Activated CD8-positive, alpha-beta memory T cell treated with anti-CD3 and anti-CD28 coated beads, Interleukin-2, amount 50 U/mL, for 4 hours (primary cell): Measurements from ENCODE around the gene ITGB3.

Source experiments
- DNase-seq: peaks from one replicate; pipeline ENCODE4 v3.0.0-alpha.2; 2020

Gene ITGB3

GRCh38 chr17:47304186-47304585 is 50.6 kb downstream of the ITGB3 start:
- DNase-seq, result no peak

- DNase-seq, result no peak
These were observed 51.8 kb downstream of the ITGB3 start for GRCh38 chr17:47305302-47305923.

DNA sequence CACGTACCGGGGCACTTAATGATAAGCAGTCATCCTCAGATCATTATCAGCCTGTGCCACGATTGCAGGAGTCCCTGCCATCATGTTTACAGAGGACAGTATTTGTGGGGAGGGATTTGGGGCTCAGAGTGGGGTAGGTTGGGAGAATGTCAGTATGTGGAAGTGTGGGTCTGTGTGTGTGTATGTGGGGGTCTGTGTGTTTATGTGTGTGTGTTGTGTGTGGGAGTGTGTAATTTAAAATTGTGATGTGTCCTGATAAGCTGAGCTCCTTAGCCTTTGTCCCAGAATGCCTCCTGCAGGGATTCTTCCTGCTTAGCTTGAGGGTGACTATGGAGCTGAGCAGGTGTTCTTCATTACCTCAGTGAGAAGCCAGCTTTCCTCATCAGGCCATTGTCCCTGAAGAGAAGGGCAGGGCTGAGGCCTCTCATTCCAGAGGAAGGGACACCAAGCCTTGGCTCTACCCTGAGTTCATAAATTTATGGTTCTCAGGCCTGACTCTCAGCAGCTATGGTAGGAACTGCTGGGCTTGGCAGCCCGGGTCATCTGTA is 56.6 kb downstream of the ITGB3 start:
- no peak for DNase-seq

GRCh38 chr17:47311420-47311819 is 57.8 kb downstream of the ITGB3 start:
- no peak for DNase-seq

GRCh38 chr17:47315451-47316266 is 62.0 kb downstream of the ITGB3 start:
- no peak for DNase-seq

- DNase-seq, result no peak
These were observed 62.7 kb downstream of the ITGB3 start for GRCh38 chr17:47316311-47316710.

- DNase-seq, result no peak
These were observed 63.5 kb downstream of the ITGB3 start for GRCh38 chr17:47317119-47317518.

GRCh38 chr17:47318197-47318918 is 64.7 kb downstream of the ITGB3 start:
- no peak for DNase-seq

GRCh38 chr17:47320879-47321502 is 67.4 kb downstream of the ITGB3 start:
- no peak for DNase-seq

DNA sequence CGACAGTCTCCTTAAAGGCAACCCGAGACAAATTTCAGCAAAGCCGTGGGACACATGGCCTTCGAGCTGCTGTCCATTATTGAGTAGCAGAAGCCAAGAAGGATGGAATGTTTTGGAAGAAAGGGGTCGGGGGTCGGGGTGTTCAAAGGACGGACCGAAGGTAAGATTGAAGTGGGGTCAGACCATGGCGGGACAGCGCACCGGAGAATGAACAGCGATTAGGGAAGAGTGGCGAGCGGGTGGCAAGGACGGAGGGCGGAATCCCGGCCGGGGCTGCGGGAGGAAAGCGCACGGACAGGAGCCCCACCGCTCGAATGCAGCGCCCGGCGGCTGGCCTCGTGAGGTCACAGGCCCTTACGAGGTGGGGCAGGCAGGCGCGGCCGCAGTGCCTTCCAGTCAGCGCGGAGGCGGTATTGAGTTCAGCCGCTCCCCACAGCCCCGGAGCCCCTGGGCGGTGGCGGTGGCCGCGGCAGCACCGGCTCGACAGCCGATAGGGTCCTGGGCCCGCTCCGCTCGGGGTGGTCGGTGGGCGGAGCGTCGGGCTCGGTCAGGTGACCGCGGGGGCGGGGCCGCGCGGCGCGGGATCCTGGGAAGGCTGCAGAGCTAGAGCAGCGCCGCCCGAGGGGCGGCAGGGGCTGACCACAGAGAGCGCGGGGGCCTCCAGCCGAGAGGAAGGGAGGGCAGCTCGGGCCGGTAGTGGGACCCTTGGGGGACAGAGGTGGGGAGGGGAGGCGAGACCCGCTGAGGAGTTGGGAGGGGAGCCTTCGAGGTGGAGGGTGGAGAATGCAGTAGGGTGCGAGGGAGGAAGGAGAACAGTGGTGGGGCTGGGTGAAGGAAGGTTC is 70.0 kb downstream of the ITGB3 start, which contains the start of gene EFCAB13:
Gene EFCAB13 (plus strand): TSS at position 574 of the 842 bp plus-strand sequence. CDS start 4,399 bp downstream, outside the sequence.
- peak; percentile 79 for DNase-seq

DNA sequence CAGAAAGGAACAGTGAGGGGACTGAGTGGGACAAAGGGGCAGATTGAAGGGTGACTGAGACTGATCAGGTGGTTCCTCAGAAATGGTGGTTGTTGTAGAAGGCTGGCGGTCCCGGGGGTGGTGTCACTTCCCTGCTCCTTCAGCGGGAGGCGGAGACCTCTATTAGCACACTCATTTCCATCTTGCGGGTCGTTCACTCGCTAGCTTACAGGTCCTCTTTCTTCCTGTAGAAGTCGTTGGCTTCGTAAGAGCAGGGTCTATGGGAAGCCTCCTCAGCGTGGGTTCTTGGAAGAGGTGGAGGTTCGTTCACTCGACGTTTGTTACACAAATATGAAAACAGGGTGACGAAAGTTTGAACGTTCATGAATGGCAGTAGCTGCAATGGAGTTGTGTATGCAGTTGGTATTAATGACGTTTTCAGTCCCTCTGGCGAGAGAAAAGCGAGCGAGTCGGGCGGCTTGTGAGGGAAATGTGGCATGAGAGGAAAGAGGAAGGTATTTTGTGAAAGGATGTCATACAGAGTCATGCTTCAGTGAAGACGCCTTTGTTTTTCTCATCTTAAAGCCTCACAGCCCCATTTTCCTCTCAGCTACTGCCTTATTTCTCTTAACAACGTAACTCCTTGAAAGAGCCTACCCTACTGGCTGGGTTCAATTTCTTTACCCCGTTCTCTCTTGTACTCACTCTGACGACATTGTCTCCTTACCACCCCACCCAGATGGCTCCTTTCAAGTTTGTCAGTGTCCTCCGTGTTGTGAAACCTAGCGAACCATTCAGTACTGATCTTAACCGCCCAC is 70.8 kb downstream of the ITGB3 start:
- peak; percentile 33 for DNase-seq

- DNase-seq, result no peak
These were observed 71.5 kb downstream of the ITGB3 start for GRCh38 chr17:47325176-47325575.

DNA sequence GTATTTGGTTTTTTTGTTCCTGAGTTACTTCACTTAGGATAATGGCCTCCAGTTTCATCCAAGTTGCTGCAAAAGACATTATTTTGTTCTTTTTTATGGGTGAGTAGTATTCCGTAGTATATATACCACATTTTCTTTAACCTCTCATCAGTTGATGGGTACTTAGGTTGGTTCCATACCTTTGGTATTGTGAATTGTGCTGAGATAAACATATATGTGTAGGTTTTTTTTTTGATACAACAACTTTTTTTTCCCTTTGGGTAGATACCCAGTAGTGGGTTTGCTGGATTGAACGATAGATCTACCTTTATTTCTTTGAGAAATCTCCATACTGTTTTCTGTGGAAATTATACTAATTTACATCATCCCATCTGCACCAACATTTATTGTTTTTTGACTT is 76.9 kb downstream of the ITGB3 start:
- no peak for DNase-seq

- no peak for DNase-seq
These were observed 78.7 kb downstream of the ITGB3 start for GRCh38 chr17:47332287-47332686.

DNA sequence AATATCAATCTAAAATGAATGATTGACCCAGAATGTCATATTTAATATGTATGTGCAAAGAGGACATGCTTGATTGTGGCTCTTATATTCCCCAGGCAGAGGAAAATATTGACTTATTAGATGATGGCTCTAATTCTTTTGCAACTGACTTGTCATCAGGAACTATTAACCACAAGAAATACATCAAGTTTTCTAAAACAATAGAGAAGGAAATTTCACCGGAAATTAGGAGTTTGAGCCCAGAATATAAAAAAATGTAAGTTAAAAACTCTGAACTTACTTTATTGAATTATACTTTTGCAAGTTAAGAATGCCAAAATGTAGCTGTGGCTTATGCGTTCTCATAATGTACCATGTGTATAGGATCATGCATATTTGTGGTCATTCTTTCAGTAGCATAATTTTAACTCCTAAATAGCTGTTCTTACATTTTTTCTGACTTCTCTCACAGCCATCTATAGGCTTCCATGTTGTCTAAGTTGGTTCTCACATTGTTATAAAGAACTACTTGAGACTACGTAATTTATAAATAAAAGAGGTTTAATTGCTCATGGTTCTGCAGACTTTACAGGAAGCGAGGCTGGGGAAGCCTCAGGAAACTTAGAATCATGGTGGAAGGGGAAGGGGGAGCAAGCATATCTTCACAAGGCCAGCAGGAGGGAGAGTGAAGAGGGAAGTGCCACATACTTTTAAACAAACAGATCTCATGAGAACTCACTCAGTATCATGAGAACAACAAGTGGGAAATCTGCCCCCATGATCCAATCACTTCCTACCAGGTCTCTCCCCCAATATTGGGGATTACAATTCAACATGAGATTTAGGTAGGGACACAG is 81.7 kb downstream of the ITGB3 start:
- DNase-seq, result no peak

GRCh38 chr17:47338026-47338425 is 84.4 kb downstream of the ITGB3 start:
- DNase-seq, result no peak

- no peak for DNase-seq
These were observed 99.2 kb downstream of the ITGB3 start for GRCh38 chr17:47352848-47353247.

GRCh38 chr17:47358652-47359051 is 105.0 kb downstream of the ITGB3 start:
- DNase-seq, result no peak
